HG03196 (cell line): ENCODE measurements around the gene ZNF865.

Experiments
- ATAC-seq: cut with Tn5 transposase; IDR thresholded peaks from one replicate; pipeline ENCODE4 v1.9.1; 2021; ENCODE audit not compliant: unreplicated experiment

The ZNF865 gene

GRCh38 chr19:55603581-55604292, 1.7 kb upstream of the ZNF865 start:
- no peak for ATAC-seq

- ATAC-seq = peak; percentile 62
Measured at GRCh38 chr19:55605207-55605636, 225 bp upstream of the ZNF865 start.

DNA sequence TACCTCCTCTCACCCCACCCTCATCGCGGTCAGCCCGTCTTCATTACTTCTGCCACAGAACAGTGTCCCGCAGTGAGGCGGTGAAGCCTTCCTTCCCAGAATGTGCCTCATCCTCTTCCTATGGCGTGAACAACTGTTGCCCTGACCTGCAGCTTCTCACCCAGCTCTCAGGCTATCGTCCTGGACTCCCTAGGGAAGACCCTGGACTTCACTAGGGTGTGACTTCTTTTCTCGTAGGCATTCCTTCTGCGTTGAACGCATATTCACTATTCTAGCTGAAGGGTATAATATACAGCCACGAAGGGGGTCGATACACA, 982 bp downstream of the ZNF865 start:
- no peak for ATAC-seq

- no peak for ATAC-seq
Measured at GRCh38 chr19:55606817-55607216, 1.4 kb downstream of the ZNF865 start.

DNA sequence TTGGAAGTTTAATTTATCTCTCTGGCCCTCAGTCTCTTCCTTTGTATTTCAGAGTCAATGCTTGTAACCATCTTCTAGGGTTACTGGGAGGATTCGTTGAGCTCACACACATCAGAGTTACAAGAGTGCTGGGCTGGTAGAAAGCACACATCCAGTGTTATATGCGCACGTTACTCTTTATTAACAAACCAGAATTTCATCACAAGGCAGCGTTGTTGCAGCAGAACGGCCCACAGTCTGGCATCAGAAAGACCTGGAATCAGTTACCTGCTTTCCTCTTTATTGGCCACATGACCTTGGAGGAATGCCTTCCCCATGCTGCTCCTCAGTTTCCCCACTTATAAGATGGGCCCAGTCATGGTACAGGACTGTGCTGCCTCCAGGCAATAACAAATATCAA, 3.9 kb downstream of the ZNF865 start:
- no peak for ATAC-seq

GRCh38 chr19:55611300-55611982, 6.0 kb downstream of the ZNF865 start:
- ATAC-seq = no peak

DNA sequence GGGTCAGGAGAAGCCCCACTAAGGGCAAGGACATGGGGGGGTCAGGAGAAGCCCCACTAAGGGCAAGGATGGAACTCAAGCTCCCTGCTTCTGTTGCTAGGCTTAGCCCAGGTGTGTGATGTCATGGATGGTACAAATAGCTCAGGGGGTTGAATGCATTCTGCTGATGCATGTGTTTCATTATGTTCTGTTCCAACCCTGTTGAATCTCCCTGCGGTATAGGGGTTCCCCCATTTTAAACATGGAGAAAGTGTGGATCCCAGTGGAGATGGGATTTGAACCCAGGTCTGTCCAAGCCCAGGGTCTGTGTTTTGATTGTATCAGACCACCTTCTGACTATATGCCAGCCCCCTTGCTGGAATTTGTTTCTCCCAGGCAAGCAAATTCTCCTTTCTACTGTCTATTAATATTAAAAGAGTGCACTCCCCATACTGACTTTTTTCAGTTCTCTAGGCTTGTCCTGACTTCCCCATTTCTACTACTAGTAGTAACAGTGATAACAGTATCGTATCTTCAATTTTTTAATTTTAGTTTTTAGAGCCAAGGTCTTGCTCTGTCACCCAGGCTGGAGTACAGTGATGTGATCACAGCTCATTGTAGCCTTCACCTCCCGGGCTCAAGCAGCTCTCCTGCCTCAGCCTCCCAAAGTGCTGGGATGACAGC, 6.7 kb downstream of the ZNF865 start:
- no peak for ATAC-seq

DNA sequence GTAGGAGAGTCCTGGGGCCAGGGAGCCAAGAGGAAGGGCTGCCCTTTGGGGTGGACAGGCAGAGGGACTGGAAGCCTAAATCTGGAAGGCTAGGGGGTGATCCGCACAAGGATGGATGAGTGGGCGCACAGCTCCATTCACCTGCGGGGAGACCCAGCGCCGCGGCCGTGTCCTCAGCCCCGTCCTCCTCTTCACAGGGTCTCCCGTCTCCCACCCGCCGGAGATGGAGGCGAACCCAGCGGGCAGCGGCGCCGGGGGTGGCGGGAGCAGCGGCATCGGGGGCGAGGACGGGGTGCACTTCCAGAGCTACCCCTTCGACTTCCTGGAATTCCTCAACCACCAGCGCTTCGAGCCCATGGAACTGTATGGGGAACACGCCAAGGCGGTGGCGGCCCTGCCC, 7.9 kb downstream of the ZNF865 start:
- ATAC-seq = no peak

- no peak for ATAC-seq
Measured at GRCh38 chr19:55613930-55614710, 8.7 kb downstream of the ZNF865 start.

DNA sequence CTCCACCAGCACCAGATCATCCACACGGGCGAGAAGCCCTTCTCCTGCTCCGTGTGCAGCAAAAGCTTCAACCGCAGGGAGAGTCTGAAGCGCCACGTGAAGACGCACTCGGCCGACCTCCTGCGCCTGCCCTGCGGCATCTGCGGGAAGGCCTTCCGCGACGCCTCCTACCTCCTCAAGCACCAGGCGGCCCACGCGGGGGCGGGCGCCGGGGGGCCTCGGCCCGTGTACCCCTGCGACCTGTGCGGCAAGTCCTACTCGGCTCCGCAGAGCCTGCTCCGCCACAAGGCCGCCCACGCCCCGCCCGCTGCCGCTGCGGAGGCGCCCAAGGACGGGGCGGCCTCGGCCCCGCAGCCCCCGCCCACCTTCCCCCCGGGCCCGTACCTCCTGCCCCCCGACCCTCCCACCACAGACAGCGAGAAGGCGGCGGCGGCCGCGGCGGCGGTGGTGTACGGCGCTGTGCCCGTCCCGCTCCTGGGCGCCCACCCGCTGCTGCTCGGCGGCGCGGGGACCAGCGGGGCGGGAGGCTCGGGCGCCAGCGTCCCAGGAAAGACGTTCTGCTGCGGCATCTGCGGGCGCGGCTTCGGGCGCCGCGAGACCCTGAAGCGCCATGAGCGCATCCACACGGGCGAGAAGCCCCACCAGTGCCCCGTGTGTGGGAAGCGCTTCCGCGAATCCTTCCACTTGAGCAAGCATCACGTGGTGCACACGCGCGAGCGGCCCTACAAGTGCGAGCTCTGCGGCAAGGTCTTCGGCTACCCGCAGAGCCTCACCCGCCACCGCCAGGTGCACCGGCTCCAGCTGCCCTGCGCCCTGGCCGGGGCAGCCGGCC, 9.5 kb downstream of the ZNF865 start:
- no peak for ATAC-seq

DNA sequence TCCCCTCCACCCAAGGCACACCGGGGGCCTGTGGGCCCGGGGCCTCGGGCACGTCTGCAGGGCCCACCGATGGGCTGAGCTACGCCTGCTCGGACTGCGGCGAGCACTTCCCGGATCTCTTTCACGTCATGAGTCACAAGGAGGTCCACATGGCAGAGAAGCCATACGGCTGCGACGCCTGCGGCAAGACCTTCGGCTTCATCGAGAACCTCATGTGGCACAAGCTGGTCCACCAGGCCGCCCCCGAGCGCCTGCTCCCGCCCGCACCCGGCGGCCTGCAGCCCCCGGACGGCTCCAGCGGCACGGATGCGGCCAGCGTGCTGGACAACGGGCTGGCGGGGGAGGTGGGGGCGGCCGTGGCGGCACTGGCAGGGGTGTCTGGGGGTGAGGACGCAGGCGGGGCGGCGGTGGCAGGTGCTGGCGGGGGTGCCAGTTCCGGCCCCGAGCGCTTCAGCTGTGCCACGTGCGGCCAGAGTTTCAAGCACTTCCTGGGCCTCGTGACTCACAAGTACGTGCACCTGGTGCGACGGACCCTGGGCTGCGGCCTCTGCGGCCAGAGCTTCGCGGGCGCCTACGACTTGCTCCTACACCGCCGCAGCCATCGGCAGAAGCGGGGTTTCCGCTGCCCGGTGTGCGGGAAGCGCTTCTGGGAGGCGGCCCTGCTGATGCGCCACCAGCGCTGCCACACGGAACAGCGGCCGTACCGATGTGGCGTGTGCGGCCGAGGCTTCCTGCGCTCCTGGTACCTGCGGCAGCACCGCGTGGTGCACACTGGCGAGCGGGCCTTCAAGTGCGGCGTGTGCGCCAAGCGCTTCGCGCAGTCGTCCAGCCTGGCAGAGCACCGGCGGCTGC, 10.3 kb downstream of the ZNF865 start:
- ATAC-seq = no peak

GRCh38 chr19:55616395-55616875, 11.0 kb downstream of the ZNF865 start:
- no peak for ATAC-seq

DNA sequence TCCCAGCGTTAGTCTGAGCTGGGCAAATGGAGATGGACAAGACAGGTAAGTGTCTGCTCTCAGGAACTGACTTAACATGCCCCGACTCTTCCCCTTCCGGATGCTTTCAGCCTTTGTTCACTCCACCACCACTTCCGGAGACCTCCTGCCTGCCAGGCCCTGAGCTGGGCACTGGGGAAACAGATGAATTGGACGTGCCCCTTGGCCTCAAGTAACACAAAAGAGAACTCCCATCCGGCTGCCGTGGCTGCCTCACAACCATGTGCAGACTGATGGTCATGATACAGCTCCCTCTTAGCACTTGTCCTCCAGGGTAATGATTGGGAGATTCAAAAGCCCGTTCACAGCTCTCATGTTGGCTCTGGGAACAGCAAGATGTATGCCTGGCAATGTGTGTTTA, 12.0 kb downstream of the ZNF865 start:
- no peak for ATAC-seq

GRCh38 chr19:55618426-55618825, 13.0 kb downstream of the ZNF865 start:
- ATAC-seq = no peak

DNA sequence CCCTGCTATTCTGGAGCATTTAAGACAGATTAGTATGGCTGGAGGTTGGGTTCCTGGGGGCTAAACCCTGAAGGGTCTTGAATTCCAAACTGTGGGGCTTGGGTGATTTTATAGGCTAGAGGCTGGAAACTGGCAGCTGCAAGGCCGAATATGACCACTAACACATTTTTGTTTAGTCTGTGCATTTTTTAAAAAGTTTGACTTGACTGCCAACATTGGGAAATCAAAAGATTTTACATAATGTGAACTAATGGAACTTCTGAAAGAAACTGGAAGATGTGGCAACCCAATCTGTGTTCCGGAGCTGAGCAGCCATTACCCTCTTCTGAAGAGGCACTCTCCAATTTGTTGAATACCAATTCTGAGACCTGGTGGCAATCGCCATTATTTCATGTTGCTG, 13.8 kb downstream of the ZNF865 start:
- no peak for ATAC-seq

GRCh38 chr19:55620410-55621204, 15.2 kb downstream of the ZNF865 start:
- no peak for ATAC-seq

GRCh38 chr19:55621205-55621672, 15.8 kb downstream of the ZNF865 start:
- no peak for ATAC-seq

DNA sequence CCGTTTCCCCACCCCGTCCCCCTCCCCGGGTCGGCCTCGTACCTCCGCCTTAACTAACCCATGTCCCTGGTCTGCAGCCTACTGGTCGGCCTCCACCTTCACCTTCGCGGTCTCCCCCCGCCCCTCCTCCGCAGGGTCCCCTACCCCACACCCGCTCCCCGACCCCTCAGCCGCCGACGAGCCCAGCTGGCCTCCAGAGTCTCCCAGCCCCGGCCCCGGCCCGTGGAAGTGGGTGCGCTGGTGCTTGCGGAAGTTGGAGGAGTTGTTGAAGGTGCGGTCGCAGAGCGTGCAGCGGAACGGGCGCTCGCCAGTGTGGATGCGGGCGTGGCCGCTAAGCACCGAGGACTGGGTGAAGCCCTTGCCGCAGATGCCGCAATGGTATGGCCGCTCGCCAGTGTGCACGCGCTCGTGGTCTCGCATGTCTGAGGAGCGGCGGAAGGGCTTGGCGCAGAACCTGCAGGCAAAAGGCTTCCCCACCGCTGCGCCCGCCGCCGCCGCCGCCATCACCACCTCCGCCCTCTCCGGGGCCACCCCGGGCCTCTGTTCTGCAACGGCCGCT, 16.3 kb downstream of the ZNF865 start:
- no peak for ATAC-seq
